Lung (tissue), 12 donors: ENCODE results near the gene NOTCH4. TPM values are rescaled to one million over a fixed set of nuclear protein-coding genes. Genes with fewer than 3 reads are reported as not detected.

ENCODE experiments used
- ATAC-seq: fragments of 200-7000 bp; cut with Tn5 transposase; one replicate; pipeline ENCODE4 v1.9.1; 2020; ENCODE audit warnings: moderate number of reproducible peaks; ENCODE audit not compliant: insufficient read depth, low FRiP score
- DNase-seq, 3 donors: peaks; one replicate each; pipeline ENCODE4 v3.0.0-alpha.2; 2013 to 2017
- H3K27ac ChIP-seq, 2 donors: one replicate each; pipeline ENCODE4 v1.5.1; 2013; ENCODE audit warnings: mild to moderate bottlenecking in 2 of 2, moderate library complexity in 2 of 2, control low read depth in 1 of 2, inconsistent platforms in 1 of 2, low read depth in 1 of 2, low read length in 1 of 2
- H3K27me3 ChIP-seq, 3 donors: one replicate each; pipeline ENCODE4 v1.5.1; 2013; ENCODE audit warnings: low read length in 2 of 3; ENCODE audit not compliant: control insufficient read depth in 3 of 3, insufficient read depth in 3 of 3
- H3K36me3 ChIP-seq, 4 donors: one replicate each; pipeline ENCODE4 v1.5.1; 2013; ENCODE audit warnings: low read length in 4 of 4, mild to moderate bottlenecking in 1 of 4, moderate library complexity in 1 of 4; ENCODE audit not compliant: control insufficient read depth in 4 of 4, insufficient read depth in 4 of 4
- H3K4me1 ChIP-seq, 5 donors: one replicate each; pipeline ENCODE4 v1.5.1; 2013; ENCODE audit warnings: low read length in 5 of 5, mild to moderate bottlenecking in 2 of 5, moderate library complexity in 1 of 5; ENCODE audit not compliant: control insufficient read depth in 5 of 5, insufficient read depth in 5 of 5
- H3K4me3 ChIP-seq: one replicate; pipeline ENCODE4 v1.5.1; 2013; ENCODE audit warnings: mild to moderate bottlenecking, control low read depth, moderate library complexity
- H3K9ac ChIP-seq, 2 donors: one replicate each; pipeline ENCODE4 v1.5.1; 2013; ENCODE audit warnings: low read length in 2 of 2, control low read depth in 1 of 2; ENCODE audit not compliant: insufficient read depth in 1 of 2
- H3K9me3 ChIP-seq, 4 donors: one replicate each; pipeline ENCODE4 v1.5.1; 2013; ENCODE audit warnings: low read length in 3 of 4, mild to moderate bottlenecking in 1 of 4, moderate library complexity in 1 of 4; ENCODE audit not compliant: control insufficient read depth in 4 of 4, insufficient read depth in 3 of 4
- CTCF ChIP-seq: IDR thresholded peaks from 2 replicates; pipeline ENCODE4 v1.5.1; 2012; ENCODE audit warnings: mild to moderate bottlenecking; ENCODE audit errors: control extremely low read depth, extremely low read depth
- WGBS, 2 donors: extraction: QIAGEN DNeasy Blood & Tissue Kit; methylation state at CpG; one replicate each; pipeline ENCODE4 v1.1.7; 2013; 5-methylcytosine and 5-hydroxymethylcytosine counted together
- polyA plus RNA-seq, 2 donors: library from polyadenylated mRNA; stranded (reverse); fragments of 200-250 nt; gene quantifications; one replicate each; pipeline ENCODE4 v1.2.1, GENCODE V29; 2013
- total RNA-seq, 2 donors: library from RNA; depleted of rRNA in 1 of 2; stranded (reverse); fragments of >200 nt in 1 of 2; gene quantifications; one replicate each; pipeline ENCODE4 v1.2.1, GENCODE V29; 2014 to 2021
- donor health status: control.
- donor health status: control.
- donor health status: Bipolar disorder and iron deficiency.
- donor health status: healthy.
- donor health status: DM: yes; HTN: yes; CAD: no.

NOTCH4 gene
- total and polyA plus RNA-seq, 4 donors: 38.8 to 54.6 (median 43.2) TPM

- Histone ChIP-seq H3K27me3 (no peaks in the 10 kb centered on the region), H3K27ac (peak overlapping the region; percentile 60 to 92), H3K9ac (peak overlapping the region; percentile 73 to 82), H3K36me3 (no peaks in the 10 kb centered on the region), H3K4me3 (no peak overlapping the region), H3K9me3 (no peaks in the 10 kb centered on the region), H3K4me1 (peaks cover 0 to 11% (median 0%) of the 10 kb centered on the region in 5 donors)
- TF ChIP-seq CTCF: no peak
- 11 to 13% methylated on average over 30 of the region's 30 CpGs for WGBS, 2 donors
- DNase-seq: peak; percentile 87 to 93 (median 91)
- ATAC-seq: peak; percentile 97
Observed at GRCh38 chr6:32255199-32256153, 31.6 kb upstream of the NOTCH4 start.

- peak overlapping the region in 1 of 2 donors; percentile 73 for H3K9ac ChIP-seq
- WGBS, 2 donors: 33 to 38% methylated on average over 12 of the region's 12 CpGs
Observed at GRCh38 chr6:32254761-32255198, 30.9 kb upstream of the NOTCH4 start.

GRCh38 chr6:32252331-32253009, 28.6 kb upstream of the NOTCH4 start:
- Histone ChIP-seq H3K27me3 (no peaks in the 10 kb centered on the region), H3K4me1 (peaks cover 0 to 11% (median 0%) of the 10 kb centered on the region in 5 donors), H3K4me3 (no peak overlapping the region), H3K27ac (peak overlapping the region in 1 of 2 donors; percentile 55), H3K9ac (no peak overlapping the region), H3K36me3 (no peaks in the 10 kb centered on the region), H3K9me3 (no peaks in the 10 kb centered on the region)
- DNase-seq (no peak), ATAC-seq (no peak)
- 48 to 57% methylated on average over 2 of the region's 2 CpGs for WGBS, 2 donors
- no peak for TF ChIP-seq CTCF

More at GRCh38 chr6:32254761-32255198, 30.9 kb upstream of the NOTCH4 start:
- H3K9me3 ChIP-seq: no peaks in the 10 kb centered on the region
- no peaks in the 10 kb centered on the region for H3K36me3 ChIP-seq
- H3K27ac ChIP-seq: peak overlapping the region; percentile 59 to 60
- peaks cover 0 to 11% (median 0%) of the 10 kb centered on the region in 5 donors for H3K4me1 ChIP-seq
- ATAC-seq (no peak), DNase-seq (peak in 1 of 3 donors; percentile 43)
- no peaks in the 10 kb centered on the region for H3K27me3 ChIP-seq
- no peak for TF ChIP-seq CTCF
- no peak overlapping the region for H3K4me3 ChIP-seq
